H1 (cell line): ENCODE measurements around the gene FAM111A. TPM values are rescaled to one million over a fixed set of nuclear protein-coding genes. Genes with fewer than 3 reads are reported as not detected.

Experiments
- BACH1 ChIP-seq: IDR thresholded peaks from 2 replicates; pipeline ENCODE4 v1.6.1; 2012; ENCODE audit warnings: low read length, improper control_type of control experiment
- NRF1 ChIP-seq: IDR thresholded peaks from 2 replicates; pipeline ENCODE4 v1.6.1; 2011; ENCODE audit warnings: mild to moderate bottlenecking, low read depth, low read length, improper control_type of control experiment
- TCF12 ChIP-seq: IDR thresholded peaks from 2 replicates; pipeline ENCODE4 v1.6.1; 2011; ENCODE audit warnings: low read depth, mild to moderate bottlenecking, low read length
- polyA plus RNA-seq, 7 experiments: library from polyadenylated mRNA; depleted of rRNA in 3 of 7; stranded (reverse) in 5 of 7; unstranded in 2 of 7; fragments of >200 nt in 5 of 7; fragments of 200-250 nt in 2 of 7; gene quantifications; 1 replicate in 5 of 7; 2 replicates in 1 of 7; 4 replicates in 1 of 7; pipeline versions ENCODE4 v1.2.1 to v1.2.3, GENCODE V29; 2011 to 2013; ENCODE audit warnings: missing spikeins in 2 of 7, mixed read lengths in 2 of 7
- total RNA-seq: library from RNA; stranded (reverse); fragmentation: NEBNext Ultra II Directional; extraction: Animal tissue kit (Norgen Biotek cat#: 25700); gene quantifications from 2 replicates; pipeline ENCODE4 v1.2.1, GENCODE V29; 2021
- TF ChIP-seq, protein P1 (sequence below): IDR thresholded peaks from 2 replicates; pipeline ENCODE4 v1.6.1; 2011; ENCODE audit warnings: low read length, improper control_type of control experiment
- TF ChIP-seq, protein P2 (sequence below): fragments of 300-600 bp; sonication (generic); IDR thresholded peaks from 2 replicates; pipeline ENCODE4 v1.7.1; 2012; ENCODE audit warnings: low read length, moderate library complexity, mild to moderate bottlenecking, inconsistent platforms; ENCODE audit not compliant: insufficient replicate concordance

The FAM111A gene
- total and polyA plus RNA-seq, 2 of the 8 experiments (the other 6 are each of a cell fraction or from before 2014, with no cell fraction given) = 10.2 to 29.9 TPM

DNA sequence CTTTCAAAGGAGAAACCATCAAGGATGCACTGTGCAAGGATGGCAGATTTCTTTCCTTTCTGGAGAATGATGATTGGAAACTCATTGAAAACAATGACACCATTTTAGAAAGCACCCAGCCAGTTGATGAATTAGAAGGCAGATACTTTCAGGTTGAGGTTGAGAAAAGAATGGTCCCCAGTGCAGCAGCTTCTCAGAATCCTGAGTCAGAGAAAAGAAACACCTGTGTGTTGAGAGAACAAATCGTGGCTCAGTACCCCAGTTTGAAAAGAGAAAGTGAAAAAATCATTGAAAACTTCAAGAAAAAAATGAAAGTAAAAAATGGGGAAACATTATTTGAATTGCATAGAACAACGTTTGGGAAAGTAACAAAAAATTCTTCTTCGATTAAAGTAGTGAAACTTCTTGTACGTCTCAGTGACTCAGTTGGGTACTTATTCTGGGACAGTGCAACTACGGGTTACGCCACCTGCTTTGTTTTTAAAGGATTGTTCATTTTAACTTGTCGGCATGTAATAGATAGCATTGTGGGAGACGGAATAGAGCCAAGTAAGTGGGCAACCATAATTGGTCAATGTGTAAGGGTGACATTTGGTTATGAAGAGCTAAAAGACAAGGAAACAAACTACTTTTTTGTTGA lies 9.8 kb downstream of the FAM111A start (continued):
- TF ChIP-seq TCF12 = no peak
- TF ChIP-seq, protein P1, sequence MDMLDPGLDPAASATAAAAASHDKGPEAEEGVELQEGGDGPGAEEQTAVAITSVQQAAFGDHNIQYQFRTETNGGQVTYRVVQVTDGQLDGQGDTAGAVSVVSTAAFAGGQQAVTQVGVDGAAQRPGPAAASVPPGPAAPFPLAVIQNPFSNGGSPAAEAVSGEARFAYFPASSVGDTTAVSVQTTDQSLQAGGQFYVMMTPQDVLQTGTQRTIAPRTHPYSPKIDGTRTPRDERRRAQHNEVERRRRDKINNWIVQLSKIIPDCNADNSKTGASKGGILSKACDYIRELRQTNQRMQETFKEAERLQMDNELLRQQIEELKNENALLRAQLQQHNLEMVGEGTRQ = no peak
- no peak for TF ChIP-seq NRF1
- TF ChIP-seq, protein P2, sequence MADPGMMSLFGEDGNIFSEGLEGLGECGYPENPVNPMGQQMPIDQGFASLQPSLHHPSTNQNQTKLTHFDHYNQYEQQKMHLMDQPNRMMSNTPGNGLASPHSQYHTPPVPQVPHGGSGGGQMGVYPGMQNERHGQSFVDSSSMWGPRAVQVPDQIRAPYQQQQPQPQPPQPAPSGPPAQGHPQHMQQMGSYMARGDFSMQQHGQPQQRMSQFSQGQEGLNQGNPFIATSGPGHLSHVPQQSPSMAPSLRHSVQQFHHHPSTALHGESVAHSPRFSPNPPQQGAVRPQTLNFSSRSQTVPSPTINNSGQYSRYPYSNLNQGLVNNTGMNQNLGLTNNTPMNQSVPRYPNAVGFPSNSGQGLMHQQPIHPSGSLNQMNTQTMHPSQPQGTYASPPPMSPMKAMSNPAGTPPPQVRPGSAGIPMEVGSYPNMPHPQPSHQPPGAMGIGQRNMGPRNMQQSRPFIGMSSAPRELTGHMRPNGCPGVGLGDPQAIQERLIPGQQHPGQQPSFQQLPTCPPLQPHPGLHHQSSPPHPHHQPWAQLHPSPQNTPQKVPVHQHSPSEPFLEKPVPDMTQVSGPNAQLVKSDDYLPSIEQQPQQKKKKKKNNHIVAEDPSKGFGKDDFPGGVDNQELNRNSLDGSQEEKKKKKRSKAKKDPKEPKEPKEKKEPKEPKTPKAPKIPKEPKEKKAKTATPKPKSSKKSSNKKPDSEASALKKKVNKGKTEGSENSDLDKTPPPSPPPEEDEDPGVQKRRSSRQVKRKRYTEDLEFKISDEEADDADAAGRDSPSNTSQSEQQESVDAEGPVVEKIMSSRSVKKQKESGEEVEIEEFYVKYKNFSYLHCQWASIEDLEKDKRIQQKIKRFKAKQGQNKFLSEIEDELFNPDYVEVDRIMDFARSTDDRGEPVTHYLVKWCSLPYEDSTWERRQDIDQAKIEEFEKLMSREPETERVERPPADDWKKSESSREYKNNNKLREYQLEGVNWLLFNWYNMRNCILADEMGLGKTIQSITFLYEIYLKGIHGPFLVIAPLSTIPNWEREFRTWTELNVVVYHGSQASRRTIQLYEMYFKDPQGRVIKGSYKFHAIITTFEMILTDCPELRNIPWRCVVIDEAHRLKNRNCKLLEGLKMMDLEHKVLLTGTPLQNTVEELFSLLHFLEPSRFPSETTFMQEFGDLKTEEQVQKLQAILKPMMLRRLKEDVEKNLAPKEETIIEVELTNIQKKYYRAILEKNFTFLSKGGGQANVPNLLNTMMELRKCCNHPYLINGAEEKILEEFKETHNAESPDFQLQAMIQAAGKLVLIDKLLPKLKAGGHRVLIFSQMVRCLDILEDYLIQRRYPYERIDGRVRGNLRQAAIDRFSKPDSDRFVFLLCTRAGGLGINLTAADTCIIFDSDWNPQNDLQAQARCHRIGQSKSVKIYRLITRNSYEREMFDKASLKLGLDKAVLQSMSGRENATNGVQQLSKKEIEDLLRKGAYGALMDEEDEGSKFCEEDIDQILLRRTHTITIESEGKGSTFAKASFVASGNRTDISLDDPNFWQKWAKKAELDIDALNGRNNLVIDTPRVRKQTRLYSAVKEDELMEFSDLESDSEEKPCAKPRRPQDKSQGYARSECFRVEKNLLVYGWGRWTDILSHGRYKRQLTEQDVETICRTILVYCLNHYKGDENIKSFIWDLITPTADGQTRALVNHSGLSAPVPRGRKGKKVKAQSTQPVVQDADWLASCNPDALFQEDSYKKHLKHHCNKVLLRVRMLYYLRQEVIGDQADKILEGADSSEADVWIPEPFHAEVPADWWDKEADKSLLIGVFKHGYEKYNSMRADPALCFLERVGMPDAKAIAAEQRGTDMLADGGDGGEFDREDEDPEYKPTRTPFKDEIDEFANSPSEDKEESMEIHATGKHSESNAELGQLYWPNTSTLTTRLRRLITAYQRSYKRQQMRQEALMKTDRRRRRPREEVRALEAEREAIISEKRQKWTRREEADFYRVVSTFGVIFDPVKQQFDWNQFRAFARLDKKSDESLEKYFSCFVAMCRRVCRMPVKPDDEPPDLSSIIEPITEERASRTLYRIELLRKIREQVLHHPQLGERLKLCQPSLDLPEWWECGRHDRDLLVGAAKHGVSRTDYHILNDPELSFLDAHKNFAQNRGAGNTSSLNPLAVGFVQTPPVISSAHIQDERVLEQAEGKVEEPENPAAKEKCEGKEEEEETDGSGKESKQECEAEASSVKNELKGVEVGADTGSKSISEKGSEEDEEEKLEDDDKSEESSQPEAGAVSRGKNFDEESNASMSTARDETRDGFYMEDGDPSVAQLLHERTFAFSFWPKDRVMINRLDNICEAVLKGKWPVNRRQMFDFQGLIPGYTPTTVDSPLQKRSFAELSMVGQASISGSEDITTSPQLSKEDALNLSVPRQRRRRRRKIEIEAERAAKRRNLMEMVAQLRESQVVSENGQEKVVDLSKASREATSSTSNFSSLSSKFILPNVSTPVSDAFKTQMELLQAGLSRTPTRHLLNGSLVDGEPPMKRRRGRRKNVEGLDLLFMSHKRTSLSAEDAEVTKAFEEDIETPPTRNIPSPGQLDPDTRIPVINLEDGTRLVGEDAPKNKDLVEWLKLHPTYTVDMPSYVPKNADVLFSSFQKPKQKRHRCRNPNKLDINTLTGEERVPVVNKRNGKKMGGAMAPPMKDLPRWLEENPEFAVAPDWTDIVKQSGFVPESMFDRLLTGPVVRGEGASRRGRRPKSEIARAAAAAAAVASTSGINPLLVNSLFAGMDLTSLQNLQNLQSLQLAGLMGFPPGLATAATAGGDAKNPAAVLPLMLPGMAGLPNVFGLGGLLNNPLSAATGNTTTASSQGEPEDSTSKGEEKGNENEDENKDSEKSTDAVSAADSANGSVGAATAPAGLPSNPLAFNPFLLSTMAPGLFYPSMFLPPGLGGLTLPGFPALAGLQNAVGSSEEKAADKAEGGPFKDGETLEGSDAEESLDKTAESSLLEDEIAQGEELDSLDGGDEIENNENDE = no peak
- no peak for TF ChIP-seq BACH1
